ENCODE results near the gene PLXND1. TPM values are rescaled to one million over a fixed set of nuclear protein-coding genes. Genes with fewer than 3 reads are reported as not detected.

Gene PLXND1
- total RNA-seq, 2 donors from 2014 or later: 73.1 to 83.2 TPM

DNA sequence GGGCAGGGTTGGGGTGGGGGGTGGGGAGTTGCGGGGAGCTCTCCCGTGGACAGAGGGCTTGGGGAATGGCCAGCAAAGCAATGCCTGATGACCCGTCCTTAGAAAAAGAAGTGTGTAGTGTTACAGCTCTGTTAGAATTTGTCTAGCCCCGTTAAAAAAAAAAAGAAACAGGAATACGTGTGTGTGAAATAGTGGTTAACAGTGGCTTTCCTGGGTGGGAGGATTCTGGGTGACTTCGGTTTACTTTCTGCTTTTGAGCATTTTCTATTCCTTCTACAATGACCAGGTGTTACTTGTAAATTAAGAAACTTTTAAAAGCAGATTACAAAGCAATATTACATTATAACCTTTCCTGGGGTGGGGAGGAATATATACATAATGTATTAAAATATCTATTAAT, 38.5 kb downstream of the PLXND1 start:
- no peak overlapping the region for H3K4me3 Mint-ChIP-seq
- H3K27ac Mint-ChIP-seq: no peak overlapping the region
- Histone ChIP-seq H3K9ac (ENCODE audit: extremely low read depth, low read length, poor library complexity, severe bottlenecking) (no peak overlapping the region), H3K9me3 (ENCODE audit: control insufficient read depth, low read length) (no peaks in the 10 kb centered on the region), H3K36me3 (ENCODE audit: control insufficient read depth, insufficient read depth, low read length) (no peaks in the 10 kb centered on the region), H3K4me3 (ENCODE audit: low read length) (no peak overlapping the region), H3K4me1 (ENCODE audit: control insufficient read depth, insufficient read depth, low read length) (no peaks in the 10 kb centered on the region), H3K27me3 (ENCODE audit: control insufficient read depth, insufficient read depth, low read length, poor library complexity, severe bottlenecking) (no peaks in the 10 kb centered on the region), H3K27ac (ENCODE audit: low read depth, low read length) (no peak overlapping the region)
- TF ChIP-seq, protein P1, sequence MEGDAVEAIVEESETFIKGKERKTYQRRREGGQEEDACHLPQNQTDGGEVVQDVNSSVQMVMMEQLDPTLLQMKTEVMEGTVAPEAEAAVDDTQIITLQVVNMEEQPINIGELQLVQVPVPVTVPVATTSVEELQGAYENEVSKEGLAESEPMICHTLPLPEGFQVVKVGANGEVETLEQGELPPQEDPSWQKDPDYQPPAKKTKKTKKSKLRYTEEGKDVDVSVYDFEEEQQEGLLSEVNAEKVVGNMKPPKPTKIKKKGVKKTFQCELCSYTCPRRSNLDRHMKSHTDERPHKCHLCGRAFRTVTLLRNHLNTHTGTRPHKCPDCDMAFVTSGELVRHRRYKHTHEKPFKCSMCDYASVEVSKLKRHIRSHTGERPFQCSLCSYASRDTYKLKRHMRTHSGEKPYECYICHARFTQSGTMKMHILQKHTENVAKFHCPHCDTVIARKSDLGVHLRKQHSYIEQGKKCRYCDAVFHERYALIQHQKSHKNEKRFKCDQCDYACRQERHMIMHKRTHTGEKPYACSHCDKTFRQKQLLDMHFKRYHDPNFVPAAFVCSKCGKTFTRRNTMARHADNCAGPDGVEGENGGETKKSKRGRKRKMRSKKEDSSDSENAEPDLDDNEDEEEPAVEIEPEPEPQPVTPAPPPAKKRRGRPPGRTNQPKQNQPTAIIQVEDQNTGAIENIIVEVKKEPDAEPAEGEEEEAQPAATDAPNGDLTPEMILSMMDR (conservative IDR thresholded peaks at IDR 0.05): no peak
- no peak for DNase-seq
- WGBS, 2 experiments (ENCODE audit: insufficient coverage in 1 of 2, insufficient read length in 1 of 2): 88 to 90% methylated on average over 2 to 6 of the region's 6 CpGs
- peaks cover 13% of the 10 kb centered on the region for H3K36me3 Mint-ChIP-seq (ENCODE audit: low read depth)
- H3K9me3 Mint-ChIP-seq: no peaks in the 10 kb centered on the region
- H3K27me3 Mint-ChIP-seq (ENCODE audit: insufficient read depth): no peaks in the 10 kb centered on the region
- H3K4me1 Mint-ChIP-seq: no peaks in the 10 kb centered on the region

DNA sequence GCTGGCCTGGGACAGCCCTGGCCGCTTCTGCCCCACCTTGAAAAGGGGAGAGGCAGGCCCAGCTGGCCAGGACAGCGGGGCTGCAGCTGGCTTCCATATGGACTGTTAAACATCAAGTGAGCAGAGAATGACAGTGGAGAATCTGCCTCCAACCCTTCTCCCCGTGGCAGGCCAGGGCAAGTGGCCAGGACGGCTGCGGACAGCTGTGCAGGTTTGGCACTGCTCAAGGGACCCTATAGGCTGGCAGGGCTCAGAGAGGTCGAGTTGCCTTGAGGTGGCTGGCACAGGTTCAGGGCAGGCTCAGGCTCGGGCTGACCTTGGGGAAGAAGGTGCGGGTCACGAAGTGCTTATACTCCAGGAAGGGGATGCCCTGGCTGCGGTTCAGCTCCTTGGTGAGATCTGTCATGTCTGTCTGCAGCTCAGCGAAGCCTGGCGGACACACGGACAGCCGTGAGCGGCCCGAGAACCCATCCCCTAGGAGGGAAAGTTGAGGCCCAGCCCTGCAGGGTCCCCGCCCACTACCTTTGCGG, 39.2 kb downstream of the PLXND1 start:
- TF ChIP-seq, protein P1 (conservative IDR thresholded peaks at IDR 0.05): no peak
- no peak overlapping the region for H3K9ac ChIP-seq (ENCODE audit: extremely low read depth, low read length, poor library complexity, severe bottlenecking)
- H3K27ac ChIP-seq (ENCODE audit: low read depth, low read length): no peak overlapping the region
- no peaks in the 10 kb centered on the region for H3K9me3 Mint-ChIP-seq
- no peaks in the 10 kb centered on the region for H3K4me1 ChIP-seq (ENCODE audit: control insufficient read depth, insufficient read depth, low read length)
- no peaks in the 10 kb centered on the region for H3K27me3 ChIP-seq (ENCODE audit: control insufficient read depth, insufficient read depth, low read length, poor library complexity, severe bottlenecking)
- no peak for DNase-seq
- no peaks in the 10 kb centered on the region for H3K9me3 ChIP-seq (ENCODE audit: control insufficient read depth, low read length)
- no peaks in the 10 kb centered on the region for H3K27me3 Mint-ChIP-seq (ENCODE audit: insufficient read depth)
- H3K4me3 Mint-ChIP-seq: no peak overlapping the region
- H3K36me3 Mint-ChIP-seq (ENCODE audit: low read depth): peaks cover 20% of the 10 kb centered on the region
- H3K27ac Mint-ChIP-seq: no peak overlapping the region
- no peak overlapping the region for H3K4me3 ChIP-seq (ENCODE audit: low read length)
- WGBS, 2 experiments (ENCODE audit: insufficient coverage in 1 of 2, insufficient read length in 1 of 2): 93 to 95% methylated on average over 15 to 18 of the region's 18 CpGs
- H3K4me1 Mint-ChIP-seq: no peaks in the 10 kb centered on the region
- no peaks in the 10 kb centered on the region for H3K36me3 ChIP-seq (ENCODE audit: control insufficient read depth, insufficient read depth, low read length)

DNA sequence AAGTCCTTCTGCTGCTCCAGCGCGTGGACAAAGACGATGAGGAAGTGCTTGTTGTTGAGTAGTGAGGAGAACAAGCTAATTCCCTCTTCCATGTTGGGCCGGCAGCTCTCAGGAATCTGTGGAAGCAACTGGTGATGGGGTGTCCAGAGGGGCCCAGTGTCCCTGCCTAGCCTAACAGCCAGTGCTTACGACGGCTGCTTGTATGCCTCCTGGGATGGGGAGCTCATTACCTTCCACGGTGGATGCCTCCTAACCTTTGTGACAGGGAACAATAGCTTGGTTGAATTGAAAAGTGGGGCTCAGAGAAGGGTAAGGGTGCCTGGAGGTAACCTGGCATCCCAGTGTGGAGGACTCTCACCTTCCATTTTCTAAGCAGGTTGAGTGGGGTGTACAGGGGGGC, 40.6 kb downstream of the PLXND1 start:
- Mint-ChIP-seq H3K4me1 (no peaks in the 10 kb centered on the region), H3K4me3 (no peak overlapping the region), H3K27ac (no peak overlapping the region), H3K27me3 (ENCODE audit: insufficient read depth) (no peaks in the 10 kb centered on the region), H3K36me3 (ENCODE audit: low read depth) (peaks cover 20% of the 10 kb centered on the region), H3K9me3 (no peaks in the 10 kb centered on the region)
- Histone ChIP-seq H3K9me3 (ENCODE audit: control insufficient read depth, low read length) (no peaks in the 10 kb centered on the region), H3K9ac (ENCODE audit: extremely low read depth, low read length, poor library complexity, severe bottlenecking) (no peak overlapping the region), H3K4me3 (ENCODE audit: low read length) (no peak overlapping the region), H3K4me1 (ENCODE audit: control insufficient read depth, insufficient read depth, low read length) (no peaks in the 10 kb centered on the region), H3K27me3 (ENCODE audit: control insufficient read depth, insufficient read depth, low read length, poor library complexity, severe bottlenecking) (no peaks in the 10 kb centered on the region), H3K36me3 (ENCODE audit: control insufficient read depth, insufficient read depth, low read length) (no peaks in the 10 kb centered on the region), H3K27ac (ENCODE audit: low read depth, low read length) (no peak overlapping the region)
- DNase-seq: no peak
- TF ChIP-seq, protein P1 (conservative IDR thresholded peaks at IDR 0.05): no peak
- WGBS, 2 experiments (ENCODE audit: insufficient coverage in 1 of 2, insufficient read length in 1 of 2): 94 to 100% methylated on average over 3 to 7 of the region's 7 CpGs
